Transverse colon (tissue), 3 donors: ENCODE data around the gene LRRC74A.

Experiments
- CTCF ChIP-seq, 5 experiments: fragments of 200-600 bp in 3 of 5; fragments of 450-650 bp in 2 of 5; sonication (generic) in 3 of 5; IDR thresholded peaks; 1 replicate in 2 of 5; 2 replicates in 3 of 5; pipeline ENCODE4 v1.5.1; 2016 to 2017; ENCODE audit warnings: antibody characterized with exemption in 5 of 5, inconsistent platforms in 3 of 5, mild to moderate bottlenecking in 2 of 5, moderate library complexity in 1 of 5
- POLR2A ChIP-seq: fragments of 450-650 bp; IDR thresholded peaks from one replicate; pipeline ENCODE4 v1.6.1; 2016; ENCODE audit warnings: antibody characterized with exemption, mild to moderate bottlenecking, moderate library complexity

- TF ChIP-seq CTCF (IDR thresholded peaks at IDR 0.05), result no peak
- TF ChIP-seq POLR2A, result no peak
Observed at GRCh38 chr14:76874734-76875133, 48.5 kb downstream of the LRRC74A start.
